EH (cell line): ENCODE measurements around the gene GSE1.

Experiments used
- DNase-seq: peaks from one replicate; pipeline ENCODE4 v3.0.0-alpha.2; 2015; ENCODE audit warnings: low read depth

GSE1 gene

GRCh38 chr16:85661740-85662481, 48.8 kb downstream of the GSE1 start:
- no peak for DNase-seq

DNA sequence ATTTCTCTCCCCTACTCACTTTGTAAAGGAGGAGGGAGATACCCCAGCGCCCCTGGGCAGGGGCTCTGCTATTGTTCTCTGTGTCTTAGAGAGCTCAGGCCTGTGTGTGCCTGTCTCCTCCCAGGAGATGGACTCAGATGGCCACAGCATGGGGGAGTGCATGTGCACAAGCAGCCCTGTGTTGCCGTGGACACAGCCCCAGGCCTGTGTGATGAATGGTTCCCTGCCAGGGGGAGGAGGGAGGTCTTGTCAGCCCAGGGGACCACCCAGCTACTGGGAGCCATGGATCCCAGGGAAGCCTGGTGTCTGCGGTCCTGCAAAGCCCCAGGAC, 49.3 kb downstream of the GSE1 start:
- no peak for DNase-seq

- no peak for DNase-seq
These were observed 50.1 kb downstream of the GSE1 start for GRCh38 chr16:85662976-85663830.

GRCh38 chr16:85663891-85664321, 50.8 kb downstream of the GSE1 start:
- no peak for DNase-seq

- no peak for DNase-seq
These were observed 51.7 kb downstream of the GSE1 start for GRCh38 chr16:85664580-85665372.

- DNase-seq, result no peak
These were observed 52.2 kb downstream of the GSE1 start for GRCh38 chr16:85665373-85665740.

GRCh38 chr16:85665929-85666328, 52.8 kb downstream of the GSE1 start:
- DNase-seq, result no peak

DNA sequence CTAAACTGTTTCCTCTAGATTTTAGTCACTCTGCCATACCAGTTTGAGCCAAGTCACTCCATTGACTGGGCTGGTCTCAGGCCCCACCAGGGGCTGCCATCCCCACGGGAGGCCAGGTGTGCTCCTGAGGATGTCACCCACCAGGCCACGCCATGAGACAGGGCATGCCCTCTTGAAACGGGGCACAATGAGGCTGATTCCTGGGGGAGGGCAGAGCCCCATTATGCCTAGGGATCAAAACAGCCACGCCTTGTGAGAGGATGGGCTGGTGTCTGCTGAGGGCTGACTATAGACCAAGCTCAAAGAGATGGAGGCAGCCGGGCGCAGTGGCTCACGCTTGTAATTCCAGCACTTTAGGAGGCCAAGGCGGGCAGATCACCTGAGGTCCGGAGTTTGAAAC, 54.1 kb downstream of the GSE1 start:
- no peak for DNase-seq

GRCh38 chr16:85667841-85668413, 54.8 kb downstream of the GSE1 start:
- DNase-seq, result no peak

- DNase-seq, result no peak
These were observed 55.7 kb downstream of the GSE1 start for GRCh38 chr16:85668676-85669424.

GRCh38 chr16:85670840-85671239, 57.7 kb downstream of the GSE1 start:
- no peak for DNase-seq

GRCh38 chr16:85673529-85674417, 60.7 kb downstream of the GSE1 start:
- peak; percentile 48 for DNase-seq

GRCh38 chr16:85674418-85674755, 61.3 kb downstream of the GSE1 start:
- DNase-seq, result no peak

DNA sequence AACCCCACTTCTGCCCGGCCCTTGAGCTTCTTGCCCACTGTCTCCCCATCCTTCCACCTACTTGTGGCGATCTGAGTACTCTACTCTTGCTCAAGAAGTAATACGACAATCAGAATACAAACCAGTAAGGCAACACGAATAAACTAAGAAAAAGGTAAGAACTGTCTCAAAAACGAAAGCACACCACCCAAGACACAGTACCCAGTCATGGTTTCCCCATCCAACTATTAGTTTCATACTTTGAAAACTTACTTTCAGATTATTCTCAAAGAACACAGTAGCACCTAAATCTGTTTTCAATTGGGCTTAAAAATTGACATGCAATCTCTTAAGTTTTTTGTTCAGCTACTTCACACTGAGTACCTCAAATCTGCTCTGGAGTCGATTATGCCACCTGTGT, 61.7 kb downstream of the GSE1 start:
- no peak for DNase-seq

GRCh38 chr16:85675251-85675874, 62.2 kb downstream of the GSE1 start:
- peak; percentile 39 for DNase-seq

DNA sequence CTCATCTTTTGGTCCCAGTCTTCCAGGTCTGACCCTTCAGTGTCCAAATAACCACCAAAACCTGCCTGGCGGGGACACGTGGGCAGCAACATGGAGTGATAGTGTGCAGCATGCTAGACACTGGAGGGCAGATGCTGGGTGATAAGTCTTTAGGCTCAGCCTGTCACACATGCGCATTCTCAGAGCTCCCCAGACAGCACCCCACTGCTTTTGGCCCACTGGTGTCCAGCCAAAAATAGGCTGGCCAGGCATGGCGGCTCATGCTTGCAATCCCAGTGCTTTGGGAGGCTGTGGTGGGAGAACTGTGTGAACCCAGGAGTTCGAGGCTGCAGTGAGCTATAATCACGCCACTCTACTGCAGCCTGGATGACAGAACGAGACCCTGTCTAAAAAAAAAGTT, 63.3 kb downstream of the GSE1 start:
- DNase-seq, result no peak

DNA sequence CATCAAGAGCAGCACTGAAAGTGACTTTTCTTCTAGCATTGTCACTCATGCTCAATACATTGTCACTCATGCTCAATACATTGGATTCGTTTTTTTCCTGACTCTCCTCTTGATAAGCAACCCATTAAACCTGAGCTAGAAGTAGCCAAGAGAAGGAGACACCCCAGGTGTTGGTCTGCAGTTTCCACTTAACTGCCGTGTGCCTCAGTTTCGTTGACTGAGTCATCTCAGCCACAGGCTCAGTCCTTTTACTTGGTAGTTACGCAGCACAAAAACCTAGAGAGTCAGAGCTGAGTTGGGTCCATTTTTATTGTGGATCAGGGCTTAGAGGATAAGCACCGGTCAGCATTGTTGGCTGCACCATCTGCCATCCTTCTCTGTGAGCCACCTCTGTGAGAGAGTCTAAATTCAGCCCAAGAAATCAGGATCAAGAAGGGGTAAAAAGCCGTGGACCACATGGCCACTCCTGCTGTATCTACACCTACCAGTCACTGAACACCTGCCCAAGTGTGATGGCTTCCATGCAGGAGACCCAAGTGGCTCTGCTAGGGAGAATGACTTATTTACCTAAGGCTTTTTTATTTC, 64.4 kb downstream of the GSE1 start:
- no peak for DNase-seq

DNA sequence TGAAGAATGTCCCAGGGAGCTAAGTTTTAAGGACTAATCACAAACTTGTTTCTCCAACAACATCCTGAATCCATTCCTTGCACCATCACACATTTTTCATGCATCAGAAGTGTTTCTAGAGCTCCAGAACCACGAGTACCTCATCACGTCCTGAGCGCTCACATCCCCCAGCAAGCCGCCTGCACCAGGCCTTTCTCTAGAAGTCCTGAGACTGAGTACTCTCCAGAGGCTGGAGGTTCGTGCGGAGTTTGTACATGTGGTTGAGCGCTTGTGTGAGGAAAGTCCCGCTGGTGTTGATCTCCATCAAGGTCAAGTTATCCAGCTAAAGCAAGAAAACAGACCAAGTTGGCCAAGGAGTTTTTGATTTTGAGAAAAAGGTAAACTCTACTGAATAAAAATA, 64.9 kb downstream of the GSE1 start:
- DNase-seq, result no peak

GRCh38 chr16:85678821-85679220, 65.7 kb downstream of the GSE1 start:
- no peak for DNase-seq

GRCh38 chr16:85679870-85680269, 66.7 kb downstream of the GSE1 start:
- DNase-seq, result no peak
